H9 (cell line): Measurements from ENCODE around the gene MICU1. TPM values are rescaled to one million over a fixed set of nuclear protein-coding genes. Genes with fewer than 3 reads are reported as not detected.
A peak's percentile ranks its signal among the peaks of the same experiment; 100 is the strongest.

ENCODE experiments used
- DNase-seq: peaks from one replicate; pipeline ENCODE4 v3.0.0-alpha.2; 2017
- H2AFZ ChIP-seq: one replicate; pipeline ENCODE4 v1.6.1; 2013; ENCODE audit warnings: mild to moderate bottlenecking, low read length, control low read depth, moderate library complexity
- H2AK5ac ChIP-seq: 2 replicates; pipeline ENCODE4 v1.6.1; 2013; ENCODE audit warnings: low read length, control low read depth, mixed read lengths; ENCODE audit not compliant: insufficient read length
- H2BK120ac ChIP-seq: one replicate; pipeline ENCODE4 v1.6.1; 2013; ENCODE audit warnings: low read depth, mild to moderate bottlenecking, low read length, control low read depth, inconsistent platforms; ENCODE audit not compliant: poor library complexity, severe bottlenecking
- H2BK12ac ChIP-seq: 2 replicates; pipeline ENCODE4 v1.6.1; 2013; ENCODE audit warnings: low read length, control low read depth, mixed read lengths, low read depth; ENCODE audit not compliant: insufficient read length
- H2BK15ac ChIP-seq: 2 replicates; pipeline ENCODE4 v1.6.1; 2013; ENCODE audit warnings: low read depth, low read length, control low read depth
- H2BK20ac ChIP-seq: one replicate; pipeline ENCODE4 v1.6.1; 2013; ENCODE audit warnings: low read depth, mild to moderate bottlenecking, low read length, control low read depth, inconsistent platforms; ENCODE audit not compliant: poor library complexity, severe bottlenecking
- H2BK5ac ChIP-seq: 2 replicates; pipeline ENCODE4 v1.6.1; 2013; ENCODE audit warnings: low read length, control low read depth, mixed read lengths; ENCODE audit not compliant: insufficient read length
- H3K14ac ChIP-seq: 2 replicates; pipeline ENCODE4 v1.6.1; 2013; ENCODE audit warnings: low read length, control low read depth; ENCODE audit not compliant: insufficient read depth
- H3K18ac ChIP-seq: 2 replicates; pipeline ENCODE4 v1.6.1; 2013; ENCODE audit warnings: low read depth, mild to moderate bottlenecking, mixed read lengths, low read length, control low read depth; ENCODE audit not compliant: insufficient read length
- H3K23ac ChIP-seq: 2 replicates; pipeline ENCODE4 v1.6.1; 2013; ENCODE audit warnings: low read length, control low read depth, mixed read lengths, low read depth; ENCODE audit not compliant: insufficient read length
- H3K23me2 ChIP-seq: 2 replicates; pipeline ENCODE4 v1.6.1; 2013; ENCODE audit warnings: low read depth, mild to moderate bottlenecking, mixed read lengths, low read length, control low read depth; ENCODE audit not compliant: insufficient read length, poor library complexity, severe bottlenecking
- H3K27ac ChIP-seq: 2 replicates; pipeline ENCODE4 v1.5.1; 2013; ENCODE audit warnings: low read length, control low read depth, mixed read lengths, low read depth; ENCODE audit not compliant: insufficient read length
- H3K27me3 ChIP-seq: 2 replicates; pipeline ENCODE4 v1.6.1; 2013; ENCODE audit warnings: low read length, control low read depth, inconsistent platforms; ENCODE audit not compliant: insufficient read depth
- H3K4ac ChIP-seq: 2 replicates; pipeline ENCODE4 v1.6.1; 2013; ENCODE audit warnings: low read depth, mild to moderate bottlenecking, control low read depth, inconsistent platforms, low read length, moderate library complexity
- H3K4me1 ChIP-seq: 2 replicates; pipeline ENCODE4 v1.6.1; 2013; ENCODE audit warnings: low read length, control low read depth, inconsistent platforms; ENCODE audit not compliant: insufficient read depth
- H3K4me2 ChIP-seq: 2 replicates; pipeline ENCODE4 v1.6.1; 2013; ENCODE audit warnings: low read length, control low read depth, mixed read lengths; ENCODE audit not compliant: insufficient read length, insufficient read depth
- H3K56ac ChIP-seq: 2 replicates; pipeline ENCODE4 v1.6.1; 2013; ENCODE audit warnings: low read depth, mild to moderate bottlenecking, mixed read lengths, low read length, control low read depth; ENCODE audit not compliant: insufficient read length
- H3K79me1 ChIP-seq: 2 replicates; pipeline ENCODE4 v1.6.1; 2013; ENCODE audit warnings: low read depth, mild to moderate bottlenecking, moderate library complexity, low read length, control low read depth, inconsistent platforms; ENCODE audit not compliant: insufficient read depth, poor library complexity, severe bottlenecking
- H3K79me2 ChIP-seq: 2 replicates; pipeline ENCODE4 v1.6.1; 2013; ENCODE audit warnings: low read length, control low read depth, inconsistent platforms; ENCODE audit not compliant: insufficient read depth
- H3K9ac ChIP-seq: 2 replicates; pipeline ENCODE4 v1.6.1; 2013; ENCODE audit warnings: low read length, control low read depth, mixed read lengths; ENCODE audit not compliant: insufficient read length; ENCODE audit errors: extremely low read depth
- H3K9me3 ChIP-seq: one replicate; pipeline ENCODE4 v1.6.1; 2013; ENCODE audit warnings: low read depth, low read length, inconsistent platforms; ENCODE audit not compliant: control insufficient read depth
- H3T11ph ChIP-seq: one replicate; pipeline ENCODE4 v1.6.1; 2013; ENCODE audit warnings: mild to moderate bottlenecking, low read length, control low read depth, inconsistent platforms
- H4K20me1 ChIP-seq: one replicate; pipeline ENCODE4 v1.6.1; 2013; ENCODE audit not compliant: control insufficient read depth, insufficient read length, insufficient read depth
- H4K5ac ChIP-seq: 2 replicates; pipeline ENCODE4 v1.6.1; 2013; ENCODE audit warnings: low read depth, mild to moderate bottlenecking, mixed read lengths, low read length, control low read depth; ENCODE audit not compliant: insufficient read length
- H4K8ac ChIP-seq: replicated peaks from 2 replicates; pipeline ENCODE4 v1.6.1; 2013; ENCODE audit warnings: low read length, control low read depth, mixed read lengths, low read depth; ENCODE audit not compliant: insufficient read length
- H4K91ac ChIP-seq: 2 replicates; pipeline ENCODE4 v1.6.1; 2013; ENCODE audit warnings: low read depth, mild to moderate bottlenecking, moderate library complexity, mixed read lengths, low read length, control low read depth; ENCODE audit not compliant: insufficient read length
- H3K27ac Mint-ChIP-seq, 3 experiments: 2 replicates in 2 of 3; 3 replicates in 1 of 3; pipeline ENCODE4 v1.8.0; 2020 to 2021; ENCODE audit warnings: mixed read lengths in 3 of 3, mild to moderate bottlenecking in 1 of 3, moderate library complexity in 1 of 3
- H3K27me3 Mint-ChIP-seq: 2 replicates; pipeline ENCODE4 v1.8.0; 2021; ENCODE audit warnings: low read depth, mild to moderate bottlenecking, moderate library complexity, mixed read lengths
- H3K36me3 Mint-ChIP-seq, 3 experiments: 2 replicates in 2 of 3; 3 replicates in 1 of 3; pipeline ENCODE4 v1.8.0; 2020 to 2021; ENCODE audit warnings: low read depth in 3 of 3, mixed read lengths in 3 of 3; ENCODE audit not compliant: insufficient read depth in 1 of 3
- H3K4me1 Mint-ChIP-seq, 2 experiments: 2 replicates each; pipeline ENCODE4 v1.8.0; 2020; ENCODE audit warnings: mixed read lengths in 2 of 2
- H3K4me3 Mint-ChIP-seq, 2 experiments: 2 replicates in 1 of 2; 3 replicates in 1 of 2; pipeline ENCODE4 v1.8.0; 2020 to 2021; ENCODE audit warnings: mild to moderate bottlenecking in 2 of 2, mixed read lengths in 2 of 2, moderate library complexity in 1 of 2
- H3K9me3 Mint-ChIP-seq, 2 experiments: 2 replicates in 1 of 2; 3 replicates in 1 of 2; pipeline ENCODE4 v1.8.0; 2020; ENCODE audit warnings: mild to moderate bottlenecking in 2 of 2, mixed read lengths in 2 of 2, moderate library complexity in 1 of 2
- WGBS: extraction: QIAGEN DNeasy Blood & Tissue Kit; methylation state at CpG from one replicate; pipeline ENCODE4 v1.1.7; 2013; ENCODE audit warnings: missing lambda C conversion rate, low lambda C conversion rate, mixed read lengths; ENCODE audit not compliant: insufficient read length; ENCODE audit errors: extremely low coverage; 5-methylcytosine and 5-hydroxymethylcytosine counted together
- total RNA-seq: library from RNA; stranded (reverse); gene quantifications from 2 replicates; pipeline ENCODE4 v1.2.1, GENCODE V29; 2021
- TF ChIP-seq, protein P1 (sequence below): fragments of 200-600 bp; sonication (generic); conservative IDR thresholded peaks from 3 replicates; pipeline ENCODE4 v1.8.0; 2021; ENCODE audit warnings: antibody characterized with exemption, mild to moderate bottlenecking

Gene MICU1
- total RNA-seq, 1 experiment from 2014 or later = 33.2 TPM

DNA sequence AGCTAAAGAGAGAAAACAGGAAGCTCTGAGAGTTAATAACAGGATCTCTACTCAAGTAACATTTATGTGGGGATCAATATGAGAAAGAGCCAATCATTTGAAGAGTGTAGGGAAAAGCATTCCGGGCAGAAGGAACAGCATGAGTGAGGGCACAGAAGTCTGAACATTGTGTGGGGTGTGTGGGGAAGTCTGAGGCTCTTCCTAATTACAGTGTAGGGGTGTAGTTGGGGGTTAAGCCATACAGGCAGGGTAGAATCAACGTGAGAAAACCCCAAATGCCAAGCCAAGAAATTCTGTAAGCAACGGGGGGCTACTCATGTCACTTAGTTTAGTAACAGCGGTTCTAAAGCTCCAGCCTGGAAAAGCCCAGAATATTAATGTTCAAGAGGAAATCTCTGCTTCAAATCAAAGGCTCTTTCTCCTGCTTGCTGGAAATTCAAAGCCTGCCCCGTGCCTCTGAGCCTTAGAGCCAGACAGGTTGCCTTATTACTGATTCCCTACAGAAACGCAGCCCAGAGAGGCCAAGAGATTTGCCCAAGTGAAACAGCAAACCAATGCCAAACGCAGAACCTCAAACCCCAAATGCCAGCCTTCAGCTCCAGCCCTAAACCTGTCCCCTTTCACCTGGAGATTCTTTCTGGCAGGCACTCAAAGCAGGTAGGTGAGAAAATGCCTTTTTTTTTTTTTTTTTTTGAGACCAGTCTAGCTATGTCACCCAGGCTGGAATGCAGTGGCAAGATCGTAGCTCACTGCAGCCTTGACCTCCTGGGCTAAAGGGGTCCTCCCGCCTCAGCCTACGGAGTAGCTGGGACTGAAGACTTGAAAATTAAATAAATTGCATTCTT lies 307.2 kb downstream of the MICU1 start:
- Histone ChIP-seq H3K4me2 (peak overlapping the region; percentile 11), H2BK20ac (no peak overlapping the region), H3K27ac (no peak overlapping the region), H4K5ac (no peak overlapping the region), H3K27me3 (no peaks in the 10 kb centered on the region), H2BK12ac (no peak overlapping the region), H3K4ac (no peak overlapping the region), H4K20me1 (no peaks in the 10 kb centered on the region), H3K9ac (no peak overlapping the region), H3K23ac (no peak overlapping the region), H3K14ac (no peak overlapping the region), H2AFZ (no peak overlapping the region), H3K23me2 (peaks cover 3% of the 10 kb centered on the region), H3K9me3 (no peaks in the 10 kb centered on the region), H3K4me1 (peaks cover 2% of the 10 kb centered on the region; the same call in 1 of the 2 replicates), H3T11ph (no peak overlapping the region), H4K8ac (no peak overlapping the region), H2BK15ac (no peak overlapping the region), H3K56ac (no peak overlapping the region), H2BK5ac (no peak overlapping the region), H3K79me2 (no peaks in the 10 kb centered on the region), H4K91ac (no peak overlapping the region), H3K79me1 (no peaks in the 10 kb centered on the region), H3K18ac (no peak overlapping the region), H2AK5ac (no peak overlapping the region), H2BK120ac (no peak overlapping the region)
- no peak for DNase-seq
- H3K4me3 Mint-ChIP-seq = peak overlapping the region in 1 of 2 experiments; percentile 52; a peak in 1 of 5 replicates
- H3K4me1 Mint-ChIP-seq = peaks cover 41 to 49% of the 10 kb centered on the region in 2 experiments
- H3K9me3 Mint-ChIP-seq = no peaks in the 10 kb centered on the region; a peak in 1 of 5 replicates
- no peak overlapping the region; a peak in 1 of 7 replicates for H3K27ac Mint-ChIP-seq
- no peaks in the 10 kb centered on the region for H3K36me3 Mint-ChIP-seq
- TF ChIP-seq, protein P1, sequence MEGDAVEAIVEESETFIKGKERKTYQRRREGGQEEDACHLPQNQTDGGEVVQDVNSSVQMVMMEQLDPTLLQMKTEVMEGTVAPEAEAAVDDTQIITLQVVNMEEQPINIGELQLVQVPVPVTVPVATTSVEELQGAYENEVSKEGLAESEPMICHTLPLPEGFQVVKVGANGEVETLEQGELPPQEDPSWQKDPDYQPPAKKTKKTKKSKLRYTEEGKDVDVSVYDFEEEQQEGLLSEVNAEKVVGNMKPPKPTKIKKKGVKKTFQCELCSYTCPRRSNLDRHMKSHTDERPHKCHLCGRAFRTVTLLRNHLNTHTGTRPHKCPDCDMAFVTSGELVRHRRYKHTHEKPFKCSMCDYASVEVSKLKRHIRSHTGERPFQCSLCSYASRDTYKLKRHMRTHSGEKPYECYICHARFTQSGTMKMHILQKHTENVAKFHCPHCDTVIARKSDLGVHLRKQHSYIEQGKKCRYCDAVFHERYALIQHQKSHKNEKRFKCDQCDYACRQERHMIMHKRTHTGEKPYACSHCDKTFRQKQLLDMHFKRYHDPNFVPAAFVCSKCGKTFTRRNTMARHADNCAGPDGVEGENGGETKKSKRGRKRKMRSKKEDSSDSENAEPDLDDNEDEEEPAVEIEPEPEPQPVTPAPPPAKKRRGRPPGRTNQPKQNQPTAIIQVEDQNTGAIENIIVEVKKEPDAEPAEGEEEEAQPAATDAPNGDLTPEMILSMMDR = no peak
- WGBS = no CpG with 5 or more reads among the region's 10 CpGs
- H3K27me3 Mint-ChIP-seq = no peaks in the 10 kb centered on the region

Other genes with a start within 250 kb of the MICU1 start
- 33.4 and 36.6 TPM in 2 replicates for gene MCU, start 66.1 kb upstream of the MICU1 start, total RNA-seq